ENCODE results near the gene CCDC127.
"Not testable (repeated sequence)": the region's sequence is repeated elsewhere in the genome, so short reads cannot be mapped to it uniquely, and the experiment has no call there.

Gene CCDC127

GRCh38 chr5:234450-234849 is 16.5 kb upstream of the CCDC127 start:
- in situ Hi-C loops (cut with MboI; ENCODE audit: low sequenced_read_pairs): no loop called here

GRCh38 chr5:233426-233825 is 15.5 kb upstream of the CCDC127 start:
- in situ Hi-C loops (cut with MboI; ENCODE audit: low sequenced_read_pairs): not testable (repeated sequence)

GRCh38 chr5:231661-232060 is 13.7 kb upstream of the CCDC127 start:
- in situ Hi-C loops (cut with MboI; ENCODE audit: low sequenced_read_pairs): no loop called here

- in situ Hi-C loops (cut with MboI; ENCODE audit: low sequenced_read_pairs): no loop called here
These were observed 12.8 kb upstream of the CCDC127 start for GRCh38 chr5:230711-231110.

- in situ Hi-C loops (cut with MboI; ENCODE audit: low sequenced_read_pairs): no loop called here
These were observed 10.9 kb upstream of the CCDC127 start for GRCh38 chr5:228886-229285.

DNA sequence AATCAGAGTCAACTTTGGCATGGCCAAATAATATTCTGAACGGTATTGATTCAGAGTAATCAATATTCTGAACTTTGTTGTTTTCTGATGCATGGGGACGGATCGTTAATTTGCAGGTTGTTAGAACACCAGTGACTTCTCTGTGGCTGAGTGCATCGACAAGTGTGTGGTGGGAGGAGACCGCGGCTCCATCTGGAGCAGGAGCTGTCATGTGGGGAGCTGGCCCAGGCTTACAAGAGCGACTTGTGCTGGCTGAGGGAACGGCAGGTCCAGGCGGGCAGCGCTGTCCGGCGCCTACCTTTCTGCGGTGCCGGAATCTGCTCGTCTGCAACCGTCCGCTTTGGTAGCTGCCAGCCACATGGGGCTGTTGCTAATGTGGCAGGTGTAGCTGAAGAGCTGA is 9.4 kb upstream of the CCDC127 start:
- in situ Hi-C loops (cut with MboI; ENCODE audit: low sequenced_read_pairs): not testable (repeated sequence)

- in situ Hi-C loops (cut with MboI; ENCODE audit: low sequenced_read_pairs): no loop called here
These were observed 7.4 kb upstream of the CCDC127 start for GRCh38 chr5:225334-225733.

DNA sequence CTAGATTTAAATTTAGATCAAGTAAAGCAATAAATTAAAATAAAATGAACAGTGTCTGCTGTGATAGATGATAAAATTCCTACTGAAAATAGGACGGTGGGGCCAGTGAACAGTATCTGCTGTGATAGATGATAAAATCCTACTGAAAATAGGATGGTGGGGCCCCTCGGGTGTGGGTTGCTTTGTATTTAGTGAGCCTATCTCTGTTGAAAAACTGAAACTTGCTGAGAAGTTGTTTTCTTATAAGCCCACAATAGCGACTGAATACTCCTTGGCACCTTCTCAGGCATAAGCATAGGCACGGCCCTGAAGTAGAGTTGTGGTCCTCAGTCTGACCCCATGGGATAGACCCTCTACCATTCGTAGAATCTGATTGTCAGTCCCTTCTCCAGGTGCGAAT is 5.8 kb upstream of the CCDC127 start:
- in situ Hi-C loops (cut with MboI; ENCODE audit: low sequenced_read_pairs): no loop called here

DNA sequence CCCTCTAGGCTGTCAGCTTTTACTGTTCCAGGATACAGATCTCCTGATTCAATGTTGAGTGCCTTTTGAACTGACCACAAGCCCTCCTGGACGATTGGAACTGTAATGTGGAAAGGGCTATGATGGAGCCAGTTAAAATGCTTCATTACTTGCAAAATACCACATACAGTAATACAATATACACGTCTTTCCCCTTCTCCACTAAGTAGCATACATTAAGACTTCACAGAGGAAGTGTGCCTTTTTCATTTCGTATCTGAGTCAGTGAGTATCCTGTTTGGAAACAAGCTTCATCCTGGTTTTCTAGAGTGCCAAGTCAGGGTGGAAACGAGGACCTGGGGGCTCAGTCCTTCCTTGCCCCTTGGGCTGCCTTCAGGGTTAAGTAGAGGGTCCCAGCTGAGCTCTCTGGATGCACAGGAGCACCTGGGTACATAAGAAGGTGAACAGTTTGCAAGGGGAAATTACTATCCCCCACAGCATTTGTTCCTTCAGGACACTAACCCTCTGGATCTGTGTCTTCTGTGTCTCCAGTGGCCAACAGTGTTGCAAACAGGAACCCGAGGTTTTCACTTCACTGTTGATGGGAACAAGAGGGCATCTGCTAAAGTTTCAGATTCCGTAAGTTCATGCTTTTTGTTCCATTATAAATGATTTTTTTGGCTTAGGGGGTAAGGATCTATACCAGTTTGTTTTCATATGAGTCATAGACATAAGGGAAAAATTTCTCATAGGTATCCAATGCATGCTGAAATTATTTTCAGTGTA is 5.2 kb upstream of the CCDC127 start:
- in situ Hi-C loops (cut with MboI; ENCODE audit: low sequenced_read_pairs): not testable (repeated sequence)

GRCh38 chr5:219991-220390 is 2.0 kb upstream of the CCDC127 start:
- in situ Hi-C loops (cut with MboI; ENCODE audit: low sequenced_read_pairs): no loop called here

DNA sequence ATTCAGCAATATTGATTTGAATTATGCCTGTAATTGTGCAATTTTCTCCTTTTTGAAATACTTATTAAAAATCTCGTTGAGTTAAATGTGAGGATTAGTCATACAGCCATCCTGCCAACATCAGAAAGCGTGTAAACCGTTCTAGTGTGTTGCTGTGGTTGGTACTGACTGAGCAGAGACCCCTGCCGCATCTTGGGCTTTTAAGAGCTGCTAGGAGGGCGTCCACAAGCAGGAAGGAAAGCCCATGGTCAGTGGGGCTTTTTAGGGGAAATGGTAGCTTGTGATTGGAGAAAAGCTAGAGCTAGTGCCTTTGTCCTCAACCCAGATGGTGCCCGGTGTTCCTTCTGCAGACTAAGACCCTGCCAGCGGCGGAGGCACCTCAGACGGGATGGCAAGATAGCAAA is 1.5 kb upstream of the CCDC127 start:
- in situ Hi-C loops (cut with MboI; ENCODE audit: low sequenced_read_pairs): no loop called here

DNA sequence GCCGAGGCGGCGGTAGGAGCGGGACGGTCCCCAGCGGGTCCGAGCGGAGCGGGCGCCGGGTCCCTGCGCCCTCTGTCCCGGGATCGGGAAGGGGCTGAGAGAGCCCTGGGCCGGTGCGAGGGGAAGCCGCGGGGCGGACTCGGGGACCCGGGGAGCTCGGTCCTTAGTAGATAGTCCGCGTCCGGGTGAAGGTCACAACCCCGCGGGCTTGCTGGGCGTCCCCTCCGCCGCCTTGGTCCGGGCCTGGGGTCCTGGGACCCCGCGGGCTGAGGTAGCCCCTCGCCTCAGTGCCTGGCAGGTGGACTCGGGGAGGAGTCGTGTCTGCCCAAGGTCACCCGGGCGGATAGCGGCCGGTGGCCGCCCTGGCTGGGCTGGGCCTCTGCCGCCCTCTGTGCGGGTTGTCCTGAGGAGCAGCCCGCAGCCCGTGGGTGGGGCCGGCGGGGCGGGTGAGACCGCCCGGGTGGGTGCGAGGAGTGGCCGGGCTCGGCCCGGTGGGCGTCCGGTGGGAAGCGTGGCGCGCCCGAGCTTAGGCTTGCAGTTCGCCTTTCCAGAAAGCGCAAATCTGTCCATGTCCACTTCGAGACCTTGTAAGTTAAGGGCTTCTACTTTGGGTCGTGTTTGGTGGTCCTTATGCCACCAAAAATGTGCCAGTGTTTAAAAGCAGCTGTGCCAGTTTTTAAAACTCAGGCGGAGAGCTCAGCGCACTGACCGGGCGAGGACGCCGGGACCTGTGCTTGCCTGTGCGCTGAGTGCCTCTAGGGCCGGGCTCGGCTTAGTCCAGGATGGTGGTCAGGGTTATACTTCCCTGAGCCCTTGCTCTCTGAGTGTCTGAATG is 721 bp upstream of the CCDC127 start:
- in situ Hi-C loops (cut with MboI; ENCODE audit: low sequenced_read_pairs): no loop called here

GRCh38 chr5:216076-216475 is 1.9 kb downstream of the CCDC127 start:
- in situ Hi-C loops (cut with MboI; ENCODE audit: low sequenced_read_pairs): not testable (repeated sequence)

- in situ Hi-C loops (cut with MboI; ENCODE audit: low sequenced_read_pairs): not testable (repeated sequence)
These were observed 2.7 kb downstream of the CCDC127 start for GRCh38 chr5:215256-215655.

DNA sequence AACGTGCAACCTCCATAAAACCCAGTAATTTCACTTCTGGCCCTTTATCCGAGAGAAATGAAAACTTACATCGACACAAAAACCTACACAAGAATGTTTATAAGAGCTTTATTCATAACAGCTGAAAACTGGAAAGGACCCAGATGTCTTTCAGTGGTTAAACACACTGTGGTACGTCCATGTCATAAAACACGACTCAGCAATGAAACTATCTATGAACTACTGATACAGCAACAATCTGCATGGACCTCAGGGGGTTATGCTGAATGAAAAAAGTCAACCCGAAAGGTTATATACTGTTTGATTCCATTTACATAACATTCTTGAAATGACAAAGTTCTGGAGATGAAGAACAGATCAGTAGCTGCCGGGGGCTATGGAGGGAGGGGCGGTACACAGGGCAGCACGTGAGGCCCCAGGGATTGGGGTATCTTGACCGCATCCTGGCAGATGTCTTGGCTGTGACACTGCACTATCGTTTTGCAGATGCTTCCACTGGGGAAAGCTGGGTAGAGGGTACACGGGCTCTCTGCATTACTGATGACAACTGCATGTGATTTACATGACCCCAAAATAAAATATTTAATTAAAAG is 4.1 kb downstream of the CCDC127 start:
- in situ Hi-C loops (cut with MboI; ENCODE audit: low sequenced_read_pairs): no loop called here

DNA sequence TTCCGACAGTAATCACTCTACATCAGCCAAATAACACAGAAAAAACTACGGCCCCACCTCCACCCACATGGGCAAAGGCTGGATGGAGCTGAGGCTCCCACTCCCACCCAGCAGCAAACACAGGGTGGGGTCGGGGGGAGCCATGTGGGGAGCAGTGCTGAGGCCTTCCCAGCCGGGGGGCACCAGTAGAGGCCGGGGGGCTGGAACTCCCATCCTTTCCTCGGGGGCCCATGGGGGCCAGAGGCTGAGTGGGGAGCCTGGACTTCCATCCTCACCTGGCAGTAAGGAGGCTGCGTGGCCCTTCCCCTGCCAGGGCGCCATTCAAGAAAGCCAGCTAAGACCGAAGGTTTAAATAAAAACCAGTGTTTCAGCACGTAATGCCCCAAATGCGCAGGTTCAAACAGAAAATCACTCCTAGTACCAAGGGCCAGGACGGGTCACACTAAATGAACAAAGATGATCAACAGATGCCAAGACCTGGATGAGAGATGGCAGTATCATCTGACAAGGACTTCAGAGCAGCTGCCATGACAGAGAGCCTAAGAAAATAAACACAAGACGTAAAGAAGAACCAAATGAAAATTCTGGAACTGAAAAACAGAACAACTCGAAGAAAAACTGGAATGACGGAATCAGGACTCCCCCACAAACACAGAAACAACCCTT is 9.4 kb downstream of the CCDC127 start:
- in situ Hi-C loops (cut with MboI; ENCODE audit: low sequenced_read_pairs): no loop called here

- in situ Hi-C loops (cut with MboI; ENCODE audit: low sequenced_read_pairs): no loop called here
These were observed 10.4 kb downstream of the CCDC127 start for GRCh38 chr5:207599-207998.

- in situ Hi-C loops (cut with MboI; ENCODE audit: low sequenced_read_pairs): no loop called here
These were observed 10.9 kb downstream of the CCDC127 start for GRCh38 chr5:206927-207536.

DNA sequence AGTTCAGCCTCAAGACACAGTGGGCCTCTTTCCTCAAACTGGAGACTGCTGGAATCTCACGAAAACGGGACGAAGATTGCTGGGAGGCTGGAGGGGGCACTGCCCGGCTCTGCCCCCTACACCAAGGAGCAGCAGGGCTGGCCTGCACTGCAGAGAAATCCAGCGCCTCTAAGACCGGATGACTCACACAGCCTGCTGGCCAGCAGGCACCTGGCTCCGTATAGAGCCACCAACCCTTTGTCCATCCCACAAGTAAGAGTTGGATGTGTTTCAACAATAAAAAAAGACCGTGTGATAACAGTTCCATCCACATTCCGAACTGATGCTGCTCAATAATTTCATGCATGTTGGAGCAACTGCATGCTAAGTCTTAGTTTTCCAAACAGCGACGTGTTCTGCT is 11.5 kb downstream of the CCDC127 start:
- in situ Hi-C loops (cut with MboI; ENCODE audit: low sequenced_read_pairs): no loop called here

DNA sequence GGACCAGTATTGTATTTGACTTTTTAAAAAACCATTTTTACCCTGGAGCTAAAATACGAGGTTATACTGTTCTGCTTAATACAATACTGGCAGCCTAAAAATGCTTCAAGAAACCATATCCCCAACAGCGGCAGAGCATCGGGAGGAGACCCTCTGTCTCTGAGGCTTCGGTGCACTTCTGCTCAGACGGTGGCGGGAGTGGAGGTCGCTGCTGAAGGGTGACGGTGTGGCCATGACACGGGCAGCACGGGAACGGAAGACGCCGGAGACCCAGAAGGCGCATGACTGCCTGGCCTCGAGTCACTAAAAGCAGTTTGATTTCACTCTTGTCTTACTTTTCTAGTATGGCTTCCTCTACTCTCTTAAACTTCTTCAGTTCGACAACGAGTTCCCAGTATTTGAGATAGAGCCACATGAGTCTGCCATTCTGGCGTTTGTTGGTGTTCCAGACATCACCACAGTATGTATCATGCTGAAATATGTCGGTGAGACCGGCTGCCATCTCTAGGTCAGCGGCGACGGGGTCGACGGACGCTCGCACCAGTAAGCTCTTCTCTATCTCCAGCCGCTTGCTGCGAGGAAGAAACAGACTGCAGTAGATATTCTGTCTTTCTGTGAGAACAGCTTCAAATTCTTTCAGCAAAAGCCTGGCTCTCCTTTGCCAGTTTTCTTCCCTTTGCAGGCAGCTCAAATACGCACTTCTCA is 12.8 kb downstream of the CCDC127 start:
- in situ Hi-C loops (cut with MboI; ENCODE audit: low sequenced_read_pairs): no loop called here
